NCI-H446 (cell line): ENCODE results near the gene PCDHGB1.
"Not testable (repeated sequence)": the region's sequence is repeated elsewhere in the genome, so short reads cannot be mapped to it uniquely, and the experiment has no call there.

ENCODE experiments used
- DNase-seq, 2 experiments: peaks; one replicate each; lab custom pipeline; 2025; lab: John Stamatoyannopoulos, UW

The PCDHGB1 gene

GRCh38 chr5:141349917-141350619, at the start of gene PCDHGB1:
TSS of gene PCDHGB1 (plus strand) at chr5:141350099. CDS start at chr5:141350261, 162 bp downstream.
- DNase-seq: peak; percentile 1 to 52

GRCh38 chr5:141303756-141304155, 46.1 kb upstream of the PCDHGB1 start, which contains the start of gene SLC25A2:
TSS of gene SLC25A2 (minus strand) at chr5:141304049. CDS start at chr5:141303865, 184 bp downstream.
- DNase-seq: no peak

- DNase-seq: no peak
These were observed 43.3 kb upstream of the PCDHGB1 start for GRCh38 chr5:141306630-141307029.

- no peak for DNase-seq
These were observed 36.2 kb upstream of the PCDHGB1 start for GRCh38 chr5:141313711-141314110.

- not testable (repeated sequence) for DNase-seq
These were observed 32.9 kb upstream of the PCDHGB1 start for GRCh38 chr5:141316963-141317362.

- no peak for DNase-seq
These were observed 30.7 kb upstream of the PCDHGB1 start for GRCh38 chr5:141319202-141319601.

GRCh38 chr5:141319699-141320098, 30.2 kb upstream of the PCDHGB1 start:
- DNase-seq: no peak

GRCh38 chr5:141320225-141321169, 29.4 kb upstream of the PCDHGB1 start, which contains the start of gene TAF7:
TSS of gene TAF7 (minus strand) at chr5:141320784. CDS start at chr5:141320044, 740 bp downstream.
- DNase-seq: peak; percentile 81 to 93

GRCh38 chr5:141322261-141322660, 27.6 kb upstream of the PCDHGB1 start:
- DNase-seq: no peak

GRCh38 chr5:141326088-141326854, 23.6 kb upstream of the PCDHGB1 start:
- DNase-seq: peak in 1 of 2 experiments; percentile 39

- DNase-seq: no peak
These were observed 21.7 kb upstream of the PCDHGB1 start for GRCh38 chr5:141328231-141328630.

GRCh38 chr5:141330299-141331080, 19.4 kb upstream of the PCDHGB1 start, which contains the start of gene PCDHGA1:
TSS of gene PCDHGA1 (plus strand) at chr5:141330514.
- peak in 1 of 2 experiments; percentile 40 for DNase-seq

GRCh38 chr5:141332571-141332970, 17.3 kb upstream of the PCDHGB1 start:
- DNase-seq: not testable (repeated sequence)

- peak in 1 of 2 experiments; percentile 31 for DNase-seq
These were observed 11.2 kb upstream of the PCDHGB1 start, which contains the start of gene PCDHGA2 for GRCh38 chr5:141338538-141339306. TSS of gene PCDHGA2 (plus strand) at chr5:141338760.

- not testable (repeated sequence) for DNase-seq
These were observed 9.0 kb upstream of the PCDHGB1 start for GRCh38 chr5:141340781-141341354.

- DNase-seq: no peak
These were observed 7.1 kb upstream of the PCDHGB1 start for GRCh38 chr5:141342773-141343172.

- DNase-seq: no peak
These were observed 6.5 kb upstream of the PCDHGB1 start, which contains the start of gene PCDHGA3 for GRCh38 chr5:141343242-141343952. TSS of gene PCDHGA3 (plus strand) at chr5:141343829. CDS start at chr5:141344034, 205 bp downstream.

- DNase-seq: no peak
These were observed 5.9 kb upstream of the PCDHGB1 start for GRCh38 chr5:141343953-141344463.

GRCh38 chr5:141345327-141345726, 4.6 kb upstream of the PCDHGB1 start:
- DNase-seq: no peak
